ENCODE measurements around the gene CCR4. TPM values are rescaled to one million over a fixed set of nuclear protein-coding genes. Genes with fewer than 3 reads are reported as not detected.
"Not testable (repeated sequence)": the region's sequence is repeated elsewhere in the genome, so short reads cannot be mapped to it uniquely, and the experiment has no call there.

Gene CCR4
- total RNA-seq, 1 donor from 2014 or later, result 0.31 TPM

- Mint-ChIP-seq H3K27ac (no peak overlapping the region), H3K4me3 (no peak overlapping the region), H3K27me3 (no peaks in the 10 kb centered on the region), H3K36me3 (ENCODE audit: low read depth) (peaks cover 8% of the 10 kb centered on the region), H3K4me1 (no peaks in the 10 kb centered on the region), H3K9me3 (peaks cover 12% of the 10 kb centered on the region)
- DNase-seq, result no peak
- TF ChIP-seq CTCF (IDR thresholded peaks at IDR 0.05), result no peak
- CTCF ChIA-PET, result no interaction called here
- POLR2A ChIA-PET, result no interaction called here
- intact Hi-C loops (cut with micrococcal nuclease), result no loop called here
- no peak for ATAC-seq (ENCODE audit: low read depth)
Observed at GRCh38 chr3:32968166-32968919, 16.9 kb downstream of the CCR4 start.

DNA sequence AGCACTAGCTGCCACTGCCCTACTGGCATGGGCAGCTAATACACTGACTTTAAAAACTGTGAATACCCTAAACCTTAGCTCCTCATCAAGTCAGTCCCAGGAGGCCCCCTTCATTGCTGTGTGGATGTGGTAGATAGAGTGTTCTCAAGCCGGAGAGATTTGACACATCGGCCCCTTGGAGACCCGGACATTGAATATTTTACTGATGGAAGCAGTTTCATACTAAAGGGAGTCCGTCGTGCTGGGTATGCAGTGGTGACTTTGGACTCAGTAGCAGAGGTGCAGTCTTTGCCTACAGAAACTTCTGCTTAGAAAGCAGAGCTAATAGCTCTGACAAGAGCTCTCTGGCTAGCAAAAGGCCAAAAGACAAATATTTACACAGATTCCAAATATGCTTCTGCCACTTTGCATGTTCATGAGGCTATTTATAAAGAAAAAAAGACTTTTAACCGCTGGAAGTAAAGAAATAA lies 17.5 kb downstream of the CCR4 start:
- Mint-ChIP-seq H3K36me3 (ENCODE audit: low read depth) (peaks cover 8% of the 10 kb centered on the region), H3K27me3 (no peaks in the 10 kb centered on the region), H3K27ac (no peak overlapping the region), H3K4me3 (no peak overlapping the region), H3K9me3 (peaks cover 12% of the 10 kb centered on the region), H3K4me1 (no peaks in the 10 kb centered on the region)
- POLR2A ChIA-PET, result no interaction called here
- no peak for ATAC-seq (ENCODE audit: low read depth)
- intact Hi-C loops (cut with micrococcal nuclease), result no loop called here
- CTCF ChIA-PET, result no interaction called here
- no peak for TF ChIP-seq CTCF (IDR thresholded peaks at IDR 0.05)
- no peak for DNase-seq

DNA sequence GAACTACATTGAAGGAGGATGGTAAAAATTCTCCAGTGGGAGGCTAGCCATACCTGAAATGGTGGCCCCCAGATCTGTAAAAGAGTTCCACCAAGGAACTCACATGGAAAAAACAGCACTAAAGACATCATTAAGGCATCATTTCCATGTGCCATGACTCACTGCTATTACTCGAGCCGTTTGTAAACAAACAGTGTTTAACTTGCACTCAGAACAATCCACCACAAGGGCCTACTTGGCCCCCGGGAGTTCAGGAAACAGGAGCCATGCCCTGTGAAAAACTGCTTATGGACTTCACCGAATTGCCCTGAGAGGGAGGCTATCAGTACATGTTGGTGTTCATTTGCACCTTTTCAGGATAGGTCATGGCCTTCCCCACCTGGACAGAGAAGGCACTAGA lies 18.2 kb downstream of the CCR4 start:
- TF ChIP-seq CTCF (IDR thresholded peaks at IDR 0.05), result no peak
- ChIA-PET POLR2A (no interaction called here), CTCF (no interaction called here)
- DNase-seq, result no peak
- Mint-ChIP-seq H3K27ac (no peak overlapping the region), H3K9me3 (peaks cover 12% of the 10 kb centered on the region), H3K36me3 (ENCODE audit: low read depth) (peaks cover 8% of the 10 kb centered on the region), H3K4me1 (no peaks in the 10 kb centered on the region), H3K4me3 (no peak overlapping the region), H3K27me3 (no peaks in the 10 kb centered on the region)
- ATAC-seq (ENCODE audit: low read depth), result no peak
- intact Hi-C loops (cut with micrococcal nuclease), result no loop called here

- intact Hi-C loops (cut with micrococcal nuclease); H3K9me3 Mint-ChIP-seq; ATAC-seq (ENCODE audit: low read depth); H3K4me1 Mint-ChIP-seq; DNase-seq; H3K4me3 Mint-ChIP-seq; H3K27ac Mint-ChIP-seq; H3K27me3 Mint-ChIP-seq; H3K36me3 Mint-ChIP-seq (ENCODE audit: low read depth); POLR2A ChIA-PET: not testable (repeated sequence)
- CTCF ChIA-PET, result interaction anchor here (0.8 kb wide), 1 partner anchor 24 kb away, joined by 3 read pairs; no protein-coding TSS in a partner anchor
Observed at GRCh38 chr3:32971291-32971690, 19.8 kb downstream of the CCR4 start.

DNA sequence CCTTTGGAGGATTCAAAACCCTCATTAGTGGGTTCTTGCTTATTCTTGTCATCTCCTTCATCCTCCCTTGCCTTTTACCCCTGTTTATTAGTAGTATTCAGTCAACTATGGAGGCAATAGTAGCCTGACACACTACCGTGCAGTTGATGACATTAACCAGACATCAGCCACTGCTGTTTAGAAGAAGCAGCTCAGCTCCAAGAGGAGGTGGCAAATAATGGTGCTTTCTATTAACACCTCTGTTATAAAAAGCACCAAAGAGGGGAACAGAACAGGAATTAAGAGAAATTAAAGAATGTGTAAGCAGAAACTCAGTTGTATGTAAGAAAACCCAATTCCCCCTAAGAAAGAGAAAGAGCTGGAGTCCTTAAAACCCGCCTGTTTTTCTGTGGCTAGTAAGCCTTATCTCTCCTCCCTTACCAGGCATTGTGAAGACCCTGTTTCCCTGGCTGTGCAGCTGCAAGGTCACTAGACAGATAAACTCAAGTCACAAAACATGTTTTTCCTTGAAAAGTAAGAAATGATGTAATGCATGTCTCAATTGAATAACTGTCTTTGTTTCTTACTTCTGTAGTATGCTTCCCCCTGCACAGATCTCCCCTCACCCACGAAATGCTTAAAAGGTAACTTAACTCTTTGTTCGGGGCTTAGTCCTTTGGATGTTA lies 21.2 kb downstream of the CCR4 start:
- Mint-ChIP-seq H3K27me3 (no peaks in the 10 kb centered on the region), H3K36me3 (ENCODE audit: low read depth) (no peaks in the 10 kb centered on the region), H3K4me3 (no peak overlapping the region), H3K4me1 (peaks cover 3% of the 10 kb centered on the region), H3K27ac (no peak overlapping the region), H3K9me3 (no peaks in the 10 kb centered on the region)
- intact Hi-C loops (cut with micrococcal nuclease), result loop anchor here (1.0 kb wide), 1 partner anchor 15 kb away; no protein-coding TSS in a partner anchor
- no peak for ATAC-seq (ENCODE audit: low read depth)
- ChIA-PET CTCF (no interaction called here), POLR2A (no interaction called here)
- DNase-seq, result no peak
- TF ChIP-seq CTCF (IDR thresholded peaks at IDR 0.05), result no peak
